IPS DF 6.9 (cell line): ENCODE data around the gene IQGAP2.

ENCODE experiments used
- DNase-seq: peaks from one replicate; pipeline ENCODE4 v3.0.0-alpha.2; 2013; ENCODE audit warnings: low read depth, low spot score
- H3K27ac ChIP-seq: one replicate; pipeline ENCODE4 v1.5.1; 2013; ENCODE audit warnings: low read length, control low read depth
- H3K27me3 ChIP-seq: 2 replicates; pipeline ENCODE4 v1.6.1; 2013; ENCODE audit warnings: mild to moderate bottlenecking, low read length; ENCODE audit not compliant: control insufficient read depth, insufficient read depth
- H3K36me3 ChIP-seq: 2 replicates; pipeline ENCODE4 v1.6.1; 2013; ENCODE audit warnings: low read length; ENCODE audit not compliant: control insufficient read depth, insufficient read depth
- H3K4me1 ChIP-seq: 2 replicates; pipeline ENCODE4 v1.6.1; 2013; ENCODE audit warnings: low read length; ENCODE audit not compliant: control insufficient read depth, insufficient read depth
- H3K4me3 ChIP-seq: 2 replicates; pipeline ENCODE4 v1.5.1; 2013; ENCODE audit warnings: mild to moderate bottlenecking, low read length
- H3K9me3 ChIP-seq: 2 replicates; pipeline ENCODE4 v1.6.1; 2013; ENCODE audit warnings: low read length, inconsistent platforms; ENCODE audit not compliant: control insufficient read depth, insufficient read depth
- WGBS: extraction: QIAGEN DNeasy Blood & Tissue Kit; methylation state at CpG from one replicate; pipeline ENCODE4 v1.1.7; 2013; ENCODE audit warnings: mixed read lengths, missing lambda C conversion rate; ENCODE audit not compliant: insufficient read length, insufficient coverage; 5-methylcytosine and 5-hydroxymethylcytosine counted together

Gene IQGAP2

DNA sequence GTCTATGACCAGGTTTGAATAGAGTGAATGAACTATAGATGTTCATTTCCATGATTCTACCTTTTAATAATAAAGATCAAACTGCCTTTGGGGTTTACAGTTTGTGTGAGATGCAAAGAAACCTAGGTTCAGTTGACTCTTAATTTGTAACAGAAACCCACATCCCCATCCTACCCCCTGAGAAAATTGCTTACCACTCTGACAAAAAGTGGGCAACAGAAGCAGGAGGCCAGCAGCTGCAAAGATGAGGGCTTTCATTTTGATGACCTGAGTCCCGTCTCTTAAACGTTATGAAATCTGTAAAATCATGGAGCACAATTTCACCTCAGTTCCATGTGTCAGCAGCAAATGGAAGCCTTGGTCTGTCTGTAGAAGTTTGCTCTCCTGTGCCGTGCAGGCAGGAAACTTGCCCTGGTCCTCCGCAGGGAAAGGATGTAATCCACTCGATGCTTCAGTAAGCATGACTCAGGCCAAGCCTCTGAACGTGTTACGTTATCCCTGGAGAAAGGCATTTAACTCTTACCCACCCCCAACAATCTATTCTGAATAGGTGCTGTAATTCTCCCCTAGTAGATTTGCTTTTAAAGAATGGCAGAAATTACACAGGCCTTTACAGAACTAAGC, 220.0 kb downstream of the IQGAP2 start, which contains the start of gene F2RL2:
TSS of gene F2RL2 (minus strand) at position 431 of the 624 bp plus-strand sequence. CDS start at position 258, 173 bp downstream.
- H3K27ac ChIP-seq = no peak within 1 kb of the TSS
- DNase-seq = no peak
- H3K36me3 ChIP-seq = no peaks in the 10 kb centered on the region

DNA sequence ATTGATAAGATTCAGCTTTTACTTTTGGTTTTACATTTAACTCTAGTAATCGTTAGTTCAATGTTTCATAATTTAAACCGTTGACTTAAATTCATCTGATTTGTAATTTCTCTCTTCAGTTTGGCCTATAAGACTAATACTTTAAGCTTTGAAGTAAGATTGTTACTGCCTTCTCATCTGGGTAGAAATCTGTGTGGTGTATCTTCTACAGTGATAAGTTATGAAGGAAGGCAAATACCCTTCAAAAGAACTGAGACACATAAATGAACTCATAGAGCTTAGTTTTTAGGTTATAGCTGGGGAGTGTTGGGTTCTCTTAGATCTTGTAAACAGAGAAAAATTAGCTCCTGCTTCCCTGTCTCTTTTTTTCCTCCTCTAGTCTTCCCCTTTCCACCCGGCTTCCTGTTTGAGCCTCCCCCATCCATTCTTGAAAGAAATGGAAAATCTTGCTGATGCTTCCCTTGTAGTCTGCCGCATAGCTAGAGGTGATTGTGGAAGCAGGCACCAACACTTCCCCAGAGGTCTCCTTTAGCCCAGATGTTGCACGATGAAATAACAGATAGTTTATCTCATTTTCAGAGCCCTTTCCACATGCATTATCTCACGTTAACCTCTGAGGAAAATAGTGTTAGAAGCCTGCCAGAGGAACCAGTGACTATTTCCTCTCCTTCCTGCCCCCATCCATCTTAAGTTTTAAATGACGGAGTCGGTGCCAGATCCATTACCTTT, 222.2 kb downstream of the IQGAP2 start:
- H3K27me3 ChIP-seq = no peaks in the 10 kb centered on the region
- H3K27ac ChIP-seq = no peak overlapping the region
- H3K36me3 ChIP-seq = no peaks in the 10 kb centered on the region
- no peak overlapping the region for H3K4me3 ChIP-seq
- H3K4me1 ChIP-seq = 0 out of 2 replicates have a peak, but pooled peaks cover 3% of the 10 kb centered on the region
- H3K9me3 ChIP-seq = no peaks in the 10 kb centered on the region
- no CpG with 5 or more reads among the region's 8 CpGs for WGBS
- no peak for DNase-seq

More for the DNA sequence above, 220.0 kb downstream of the IQGAP2 start, which contains the start of gene F2RL2:
- WGBS = no CpG with 5 or more reads among the region's 7 CpGs
- no peak within 1 kb of the TSS for H3K4me3 ChIP-seq
- H3K27me3 ChIP-seq = no peaks in the 10 kb centered on the region
- H3K4me1 ChIP-seq = 0 out of 2 replicates have a peak, but pooled peaks cover 3% of the 10 kb centered on the region
- no peaks in the 10 kb centered on the region for H3K9me3 ChIP-seq

DNA sequence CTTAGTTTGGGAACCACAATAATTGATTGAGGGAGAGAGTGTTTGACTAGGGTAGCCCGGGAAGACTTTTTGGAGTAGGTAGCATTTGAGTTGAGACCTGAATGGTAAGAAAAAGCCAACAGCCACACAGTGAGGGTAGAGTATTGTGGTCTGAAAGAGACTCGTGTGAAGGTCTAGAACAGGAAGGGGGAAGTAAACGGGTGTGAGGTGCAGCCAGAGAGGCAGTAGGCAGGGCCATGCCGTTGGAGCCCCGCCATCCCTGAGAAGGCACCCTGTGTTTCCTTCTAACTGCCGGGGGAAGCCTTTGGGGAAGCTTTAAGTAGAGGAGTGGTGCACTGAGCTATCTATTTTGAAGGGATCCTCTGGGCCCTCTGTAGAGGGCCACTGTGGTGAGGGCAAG, 223.7 kb downstream of the IQGAP2 start:
- DNase-seq = no peak
- no CpG with 5 or more reads among the region's 6 CpGs for WGBS
- no peaks in the 10 kb centered on the region for H3K27me3 ChIP-seq
- no peak overlapping the region for H3K4me3 ChIP-seq
- H3K4me1 ChIP-seq = 0 out of 2 replicates have a peak, but pooled peaks cover 3% of the 10 kb centered on the region
- no peaks in the 10 kb centered on the region for H3K9me3 ChIP-seq
- H3K27ac ChIP-seq = no peak overlapping the region
- H3K36me3 ChIP-seq = no peaks in the 10 kb centered on the region

DNA sequence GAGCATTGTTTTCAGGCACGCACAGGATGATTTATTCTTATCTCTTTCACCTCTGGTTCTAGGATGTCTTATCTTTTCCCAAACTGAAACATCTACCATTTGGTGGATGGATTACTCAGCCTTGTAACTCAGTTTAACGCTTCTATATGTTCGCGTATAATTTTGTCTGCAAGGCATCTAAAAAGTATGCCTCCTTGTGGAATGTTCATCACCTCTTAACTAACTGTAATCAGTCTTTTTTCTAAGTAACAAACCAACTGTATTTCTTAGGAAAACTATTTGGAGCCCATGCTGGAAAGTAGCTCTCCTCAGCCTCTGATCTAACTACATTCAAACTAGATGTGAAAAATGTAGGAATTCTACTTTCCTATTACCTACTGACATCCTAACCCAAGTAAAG, 231.6 kb downstream of the IQGAP2 start:
- Histone ChIP-seq H3K4me3 (no peak overlapping the region), H3K27ac (no peak overlapping the region), H3K4me1 (no peaks in the 10 kb centered on the region; the same call in 1 of the 2 replicates), H3K36me3 (no peaks in the 10 kb centered on the region), H3K9me3 (no peaks in the 10 kb centered on the region), H3K27me3 (no peaks in the 10 kb centered on the region)
- no CpG with 5 or more reads among the region's 4 CpGs for WGBS
- no peak for DNase-seq

DNA sequence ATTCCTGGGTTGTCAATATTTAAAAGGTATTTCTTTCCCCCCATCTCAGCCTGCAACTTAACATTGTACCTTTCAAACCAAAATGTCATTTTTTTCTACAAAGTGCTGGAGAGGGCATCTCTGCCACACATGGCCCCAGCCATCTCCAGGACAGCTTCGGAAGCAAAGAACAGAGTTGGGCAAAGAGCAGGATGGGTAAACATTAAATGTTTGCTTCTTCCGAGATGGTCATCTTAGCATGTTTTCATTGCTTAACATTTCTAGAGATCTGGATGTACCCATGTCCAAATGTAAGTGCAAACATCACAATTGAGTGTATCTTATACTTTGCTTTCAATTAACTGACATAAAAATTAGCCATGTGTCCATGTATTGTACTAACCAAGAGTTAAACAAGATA, 234.4 kb downstream of the IQGAP2 start:
- H3K4me1 ChIP-seq = no peaks in the 10 kb centered on the region; the same call in 1 of the 2 replicates
- no peaks in the 10 kb centered on the region for H3K9me3 ChIP-seq
- no peak overlapping the region for H3K27ac ChIP-seq
- DNase-seq = no peak
- no peak overlapping the region for H3K4me3 ChIP-seq
- no peaks in the 10 kb centered on the region; the same call in 1 of the 2 replicates for H3K36me3 ChIP-seq
- no CpG with 5 or more reads among the region's 2 CpGs for WGBS
- H3K27me3 ChIP-seq = no peaks in the 10 kb centered on the region

DNA sequence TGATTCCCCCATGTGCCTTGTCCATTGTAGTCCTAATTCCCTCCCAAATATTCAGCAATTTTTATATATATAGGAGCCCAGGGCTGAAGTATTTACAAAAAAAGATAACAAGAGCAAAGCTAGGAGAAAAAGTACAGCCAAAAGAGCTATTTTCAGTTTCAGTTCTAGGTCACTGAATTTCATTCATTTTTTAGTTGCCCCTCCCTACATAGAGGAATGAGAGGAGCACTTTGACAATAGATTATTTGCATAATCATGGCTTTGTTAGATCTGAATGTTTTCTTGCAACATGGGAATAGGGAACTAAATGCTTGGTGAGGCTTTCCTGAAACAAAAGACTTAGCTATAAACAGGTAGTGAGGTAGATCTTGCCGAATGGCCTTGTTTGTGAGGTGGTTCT, 235.4 kb downstream of the IQGAP2 start:
- Histone ChIP-seq H3K27ac (no peak overlapping the region), H3K9me3 (no peaks in the 10 kb centered on the region), H3K36me3 (no peaks in the 10 kb centered on the region; the same call in 1 of the 2 replicates), H3K4me1 (no peaks in the 10 kb centered on the region; the same call in 1 of the 2 replicates), H3K27me3 (no peaks in the 10 kb centered on the region), H3K4me3 (no peak overlapping the region)
- DNase-seq = no peak
- no CpG with 5 or more reads among the region's 1 CpG for WGBS

DNA sequence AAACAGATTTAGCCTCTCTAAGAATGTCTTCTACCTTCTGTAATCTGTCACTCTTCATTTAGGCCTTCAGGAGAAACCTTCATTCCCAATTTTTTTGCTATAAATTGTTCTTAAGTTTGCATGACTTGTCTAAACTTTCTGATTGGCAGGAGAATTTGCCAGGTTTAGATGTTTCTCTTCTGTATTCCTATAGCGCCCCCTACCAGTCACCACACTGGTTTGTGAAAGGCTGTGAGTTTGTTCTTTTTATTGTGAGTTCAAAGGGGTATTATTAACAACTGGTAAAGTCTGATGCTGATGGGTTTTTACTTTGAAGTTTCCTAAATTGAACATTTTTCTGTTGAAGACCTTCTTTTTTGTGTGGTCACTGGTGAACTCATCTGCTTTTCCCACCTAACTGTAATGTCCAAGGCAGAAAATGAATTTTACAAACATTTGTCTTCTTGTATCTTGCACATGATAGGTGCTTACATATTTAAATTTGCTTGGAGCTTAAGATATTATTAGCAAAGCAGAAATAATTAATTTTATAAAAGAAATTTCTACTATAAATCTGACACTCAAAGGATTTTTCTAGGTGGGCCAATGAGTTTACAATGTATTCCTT, 238.5 kb downstream of the IQGAP2 start:
- DNase-seq = no peak
- H3K27ac ChIP-seq = no peak overlapping the region
- no peak overlapping the region for H3K4me3 ChIP-seq
- H3K4me1 ChIP-seq = no peaks in the 10 kb centered on the region
- H3K36me3 ChIP-seq = no peaks in the 10 kb centered on the region; the same call in 1 of the 2 replicates
- H3K9me3 ChIP-seq = no peaks in the 10 kb centered on the region
- H3K27me3 ChIP-seq = no peaks in the 10 kb centered on the region
- WGBS = no CpG with 5 or more reads among the region's 1 CpG

DNA sequence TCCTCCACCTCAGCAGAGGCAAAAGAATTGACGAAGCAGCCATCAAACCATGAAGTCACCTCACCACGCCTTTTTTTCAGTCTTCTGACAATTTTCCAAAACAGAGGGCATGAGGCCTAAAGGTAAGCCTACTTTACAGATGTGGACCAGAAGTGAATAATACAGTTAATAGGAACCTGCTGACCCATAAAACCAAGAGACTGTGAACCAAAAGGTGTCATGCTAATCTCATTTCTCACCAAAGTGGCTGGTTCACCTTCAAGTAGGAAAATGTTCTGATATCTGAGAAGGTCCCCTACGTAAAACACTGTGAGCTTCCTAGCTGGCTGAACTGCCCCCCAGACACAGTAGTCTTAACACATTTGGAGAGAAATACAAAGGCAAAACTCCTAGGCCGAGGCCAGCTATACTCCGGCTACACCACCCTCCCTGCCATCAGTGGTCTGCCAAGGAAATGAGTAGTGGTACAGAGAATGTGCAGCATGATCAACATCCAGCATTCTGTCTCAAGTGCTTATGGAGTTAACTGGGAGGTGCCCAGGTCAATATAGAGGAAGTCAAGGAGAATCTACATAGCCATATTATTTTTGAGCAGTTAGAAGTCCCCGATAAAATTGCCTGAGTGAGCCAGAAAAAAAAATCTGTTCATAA, 239.4 kb downstream of the IQGAP2 start:
- no CpG with 5 or more reads among the region's 6 CpGs for WGBS
- H3K9me3 ChIP-seq = no peaks in the 10 kb centered on the region
- no peak overlapping the region for H3K4me3 ChIP-seq
- no peak for DNase-seq
- H3K36me3 ChIP-seq = no peaks in the 10 kb centered on the region; the same call in 1 of the 2 replicates
- H3K27ac ChIP-seq = no peak overlapping the region
- H3K4me1 ChIP-seq = no peaks in the 10 kb centered on the region
- no peaks in the 10 kb centered on the region for H3K27me3 ChIP-seq

DNA sequence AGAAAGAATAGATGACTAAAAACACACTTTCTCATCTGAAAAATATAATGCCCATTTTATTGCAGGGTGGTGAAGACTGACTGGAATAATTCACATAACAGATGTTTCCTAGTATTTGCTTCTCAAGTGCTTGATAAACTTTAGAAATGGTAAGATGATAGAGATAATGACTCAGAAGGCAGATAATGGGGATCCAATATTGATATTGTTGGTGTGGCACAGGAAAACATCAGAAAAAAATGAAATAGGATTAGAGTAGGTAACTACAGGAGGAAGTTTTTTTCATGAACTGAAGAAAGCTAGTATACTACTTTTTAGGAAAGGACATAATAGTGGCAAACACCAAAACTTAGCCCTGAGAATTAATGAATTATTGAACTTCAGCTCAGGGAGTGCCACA, 240.3 kb downstream of the IQGAP2 start:
- no peak for DNase-seq
- Histone ChIP-seq H3K27me3 (no peaks in the 10 kb centered on the region), H3K36me3 (no peaks in the 10 kb centered on the region; the same call in 1 of the 2 replicates), H3K27ac (no peak overlapping the region), H3K9me3 (no peaks in the 10 kb centered on the region), H3K4me1 (no peaks in the 10 kb centered on the region), H3K4me3 (no peak overlapping the region)

DNA sequence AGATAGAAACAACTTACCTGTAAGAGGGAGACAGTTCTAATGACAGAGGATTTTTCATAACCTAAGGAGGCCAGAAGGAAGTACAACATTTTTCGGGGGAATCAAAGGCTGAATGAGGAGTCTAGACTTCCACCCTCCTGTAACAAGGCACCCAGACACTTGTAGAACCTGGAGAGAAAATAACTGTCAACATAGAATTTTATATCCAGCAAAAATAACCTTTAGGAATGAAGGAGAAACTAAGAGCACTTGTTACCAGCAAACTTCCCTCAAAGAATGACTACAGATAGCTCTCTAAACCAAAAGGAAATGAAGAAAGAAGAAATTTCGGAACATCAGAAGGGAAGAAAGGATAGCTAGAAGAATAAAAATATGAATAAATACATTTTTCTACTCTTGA, 246.1 kb downstream of the IQGAP2 start:
- H3K36me3 ChIP-seq = no peaks in the 10 kb centered on the region
- no CpG with 5 or more reads among the region's 2 CpGs for WGBS

More for the DNA sequence above, 246.1 kb downstream of the IQGAP2 start:
- no peaks in the 10 kb centered on the region for H3K9me3 ChIP-seq
- H3K4me3 ChIP-seq = no peak overlapping the region
- H3K4me1 ChIP-seq = no peaks in the 10 kb centered on the region
- H3K27ac ChIP-seq = no peak overlapping the region
- no peaks in the 10 kb centered on the region for H3K27me3 ChIP-seq
- no peak for DNase-seq
